GM10266 (cell line): ENCODE measurements around the gene EEF1AKMT3.

ENCODE experiments used
- DNase-seq: peaks from one replicate; pipeline ENCODE4 v3.0.0; 2012; ENCODE audit errors: extremely low spot score
- CTCF ChIP-seq: IDR thresholded peaks from 2 replicates; pipeline ENCODE4 v1.5.1; 2012; ENCODE audit warnings: mild to moderate bottlenecking, low read depth; ENCODE audit not compliant: control insufficient read depth, insufficient read depth; ENCODE audit errors: missing control alignments

EEF1AKMT3 gene

GRCh38 chr12:57746025-57746424, 26.4 kb upstream of the EEF1AKMT3 start:
- no peak for DNase-seq
- TF ChIP-seq CTCF, result no peak

- no peak for TF ChIP-seq CTCF
- DNase-seq, result no peak
Measured at GRCh38 chr12:57749061-57749460, 23.4 kb upstream of the EEF1AKMT3 start.

- no peak for TF ChIP-seq CTCF
- DNase-seq, result no peak
Measured at GRCh38 chr12:57750561-57751431, 21.6 kb upstream of the EEF1AKMT3 start.

- DNase-seq, result no peak
- TF ChIP-seq CTCF, result no peak
Measured at GRCh38 chr12:57751432-57751787, 21.0 kb upstream of the EEF1AKMT3 start.

- peak; percentile 98 for DNase-seq
- no peak for TF ChIP-seq CTCF
Measured at GRCh38 chr12:57751788-57752667, 20.4 kb upstream of the EEF1AKMT3 start, which contains the start of gene CDK4. Gene CDK4 (minus strand): TSS chr12:57752310. CDS start chr12:57751717, 593 bp downstream.

- DNase-seq, result no peak
- no peak for TF ChIP-seq CTCF
Measured at GRCh38 chr12:57752668-57753000, 19.8 kb upstream of the EEF1AKMT3 start.
